ENCODE data around the gene CCDC24. TPM values are rescaled to one million over a fixed set of nuclear protein-coding genes. Genes with fewer than 3 reads are reported as not detected.

CCDC24 gene
- total RNA-seq, 2 experiments from 2014 or later: 8.9 to 9.2 TPM

GRCh38 chr1:44013949-44014348 lies 22.6 kb downstream of the CCDC24 start:
- no peak overlapping the region for H2AFZ ChIP-seq (ENCODE audit: low read length)
- ChIA-PET POLR2A (no interaction called here), CTCF (ENCODE audit: unreplicated experiment) (no interaction called here)
- no peak overlapping the region for H3K27ac ChIP-seq (ENCODE audit: low read depth, low read length, poor library complexity, severe bottlenecking)
- BruUV-seq (replicated peaks): no TSS peak
- no peaks in the 10 kb centered on the region for H4K20me1 ChIP-seq (ENCODE audit: insufficient read depth, low read length)
- no peaks in the 10 kb centered on the region for H3K36me3 ChIP-seq (ENCODE audit: insufficient read depth, low read length)
- no peak for DNase-seq (ENCODE audit: low spot score)
- intact Hi-C loops (cut with micrococcal nuclease; ENCODE audit: unreplicated experiment): no loop called here
- H3K4me2 ChIP-seq (ENCODE audit: low read length): no peak overlapping the region
- TF ChIP-seq EZH2phosphoT487 (IDR thresholded peaks at IDR 0.05; ENCODE audit: borderline replicate concordance, low read depth, low read length) (no peak), CTCF (conservative IDR thresholded peaks at IDR 0.05; ENCODE audit: low read length) (no peak)
- H3K9me3 ChIP-seq (ENCODE audit: low read length): no peaks in the 10 kb centered on the region
- H3K9me2 ChIP-seq (ENCODE audit: insufficient read depth, low read length): no peaks in the 10 kb centered on the region
- no peak overlapping the region for H3K4me3 ChIP-seq (ENCODE audit: low read depth, low read length, poor library complexity, severe bottlenecking)
- no peaks in the 10 kb centered on the region for H3K4me1 ChIP-seq (ENCODE audit: insufficient read depth, low read length, poor library complexity, severe bottlenecking)
- no peaks in the 10 kb centered on the region for H3K79me2 ChIP-seq (ENCODE audit: insufficient read depth, low read depth, low read length)

GRCh38 chr1:44014365-44015104 lies 23.1 kb downstream of the CCDC24 start:
- no peak overlapping the region for H2AFZ ChIP-seq (ENCODE audit: low read length)
- H3K36me3 ChIP-seq (ENCODE audit: insufficient read depth, low read length): no peaks in the 10 kb centered on the region
- no peak overlapping the region for H3K27ac ChIP-seq (ENCODE audit: low read depth, low read length, poor library complexity, severe bottlenecking)
- POLR2A ChIA-PET: no interaction called here
- CTCF ChIA-PET (ENCODE audit: unreplicated experiment): no interaction called here
- H3K79me2 ChIP-seq (ENCODE audit: insufficient read depth, low read depth, low read length): no peaks in the 10 kb centered on the region
- H4K20me1 ChIP-seq (ENCODE audit: insufficient read depth, low read length): no peaks in the 10 kb centered on the region
- BruUV-seq (replicated peaks): no TSS peak
- no peak overlapping the region for H3K4me3 ChIP-seq (ENCODE audit: low read depth, low read length, poor library complexity, severe bottlenecking)
- H3K4me1 ChIP-seq (ENCODE audit: insufficient read depth, low read length, poor library complexity, severe bottlenecking): no peaks in the 10 kb centered on the region
- no peaks in the 10 kb centered on the region for H3K9me2 ChIP-seq (ENCODE audit: insufficient read depth, low read length)
- no peak for TF ChIP-seq CTCF (conservative IDR thresholded peaks at IDR 0.05; ENCODE audit: low read length)
- no peak for TF ChIP-seq EZH2phosphoT487 (IDR thresholded peaks at IDR 0.05; ENCODE audit: borderline replicate concordance, low read depth, low read length)
- no peaks in the 10 kb centered on the region for H3K9me3 ChIP-seq (ENCODE audit: low read length)
- no peak overlapping the region for H3K4me2 ChIP-seq (ENCODE audit: low read length)
- DNase-seq (ENCODE audit: low spot score): no peak
- intact Hi-C loops (cut with micrococcal nuclease; ENCODE audit: unreplicated experiment): no loop called here

- Histone ChIP-seq H4K20me1 (ENCODE audit: insufficient read depth, low read length) (no peaks in the 10 kb centered on the region), H3K36me3 (ENCODE audit: insufficient read depth, low read length) (no peaks in the 10 kb centered on the region), H3K79me2 (ENCODE audit: insufficient read depth, low read depth, low read length) (no peaks in the 10 kb centered on the region), H3K4me3 (ENCODE audit: low read depth, low read length, poor library complexity, severe bottlenecking) (no peak overlapping the region), H3K4me1 (ENCODE audit: insufficient read depth, low read length, poor library complexity, severe bottlenecking) (no peaks in the 10 kb centered on the region), H3K9me2 (ENCODE audit: insufficient read depth, low read length) (no peaks in the 10 kb centered on the region), H3K4me2 (ENCODE audit: low read length) (no peak overlapping the region), H3K9me3 (ENCODE audit: low read length) (no peaks in the 10 kb centered on the region), H2AFZ (ENCODE audit: low read length) (no peak overlapping the region), H3K27ac (ENCODE audit: low read depth, low read length, poor library complexity, severe bottlenecking) (no peak overlapping the region)
- intact Hi-C loops (cut with micrococcal nuclease; ENCODE audit: unreplicated experiment): no loop called here
- BruUV-seq (replicated peaks): no TSS peak
- TF ChIP-seq EZH2phosphoT487 (IDR thresholded peaks at IDR 0.05; ENCODE audit: borderline replicate concordance, low read depth, low read length): no peak
- TF ChIP-seq CTCF (conservative IDR thresholded peaks at IDR 0.05; ENCODE audit: low read length): no peak
- CTCF ChIA-PET (ENCODE audit: unreplicated experiment): no interaction called here
- no peak for DNase-seq (ENCODE audit: low spot score)
- POLR2A ChIA-PET: no interaction called here
Observed at GRCh38 chr1:44015206-44015605, 23.8 kb downstream of the CCDC24 start.

Measured in OCI-LY7 (cell line).